OCI-LY1 (cell line): ENCODE measurements around the gene VPS72.
A peak's percentile ranks its signal among the peaks of the same experiment; 100 is the strongest.

Source experiments
- H2AFZ ChIP-seq: fragments of 200-600 bp; sonication (generic), shearing (Covaris generic); 2 replicates; pipeline ENCODE4 v1.6.0; 2014; ENCODE audit warnings: antibody characterized with exemption, mild to moderate bottlenecking, low read length
- H3F3A ChIP-seq: fragments of 200-600 bp; sonication (generic), shearing (Covaris generic); 2 replicates; pipeline ENCODE4 v1.6.0; 2014; ENCODE audit warnings: mild to moderate bottlenecking, antibody characterized with exemption, low read length, moderate library complexity; ENCODE audit not compliant: insufficient read depth
- H3K27ac ChIP-seq: fragments of 200-600 bp; sonication (generic); 2 replicates; pipeline ENCODE4 v1.5.1; 2014; ENCODE audit warnings: low read length, mixed run types, mild to moderate bottlenecking, low read depth; ENCODE audit not compliant: poor library complexity, severe bottlenecking
- H3K27me3 ChIP-seq: fragments of 200-600 bp; sonication (generic); 2 replicates; pipeline ENCODE4 v1.6.0; 2014; ENCODE audit warnings: antibody characterized with exemption, mild to moderate bottlenecking, low read length, moderate library complexity; ENCODE audit not compliant: insufficient read depth
- H3K36me3 ChIP-seq: fragments of 200-600 bp; sonication (generic); 2 replicates; pipeline ENCODE4 v1.6.1; 2014; ENCODE audit warnings: mild to moderate bottlenecking, antibody characterized with exemption, low read length, moderate library complexity, mixed read lengths; ENCODE audit not compliant: insufficient read depth
- H3K4me1 ChIP-seq: fragments of 200-600 bp; sonication (generic); 2 replicates; pipeline ENCODE4 v1.5.1; 2014; ENCODE audit warnings: mild to moderate bottlenecking, low read length, moderate library complexity; ENCODE audit not compliant: insufficient read depth, severe bottlenecking
- H3K4me2 ChIP-seq: fragments of 200-600 bp; sonication (generic), shearing (Covaris generic); 2 replicates; pipeline ENCODE4 v1.6.1; 2014; ENCODE audit warnings: low read length
- H3K4me3 ChIP-seq: fragments of 200-600 bp; sonication (generic); 2 replicates; pipeline ENCODE4 v1.5.1; 2014; ENCODE audit warnings: low read length, low read depth, mild to moderate bottlenecking, mixed read lengths; ENCODE audit not compliant: poor library complexity, severe bottlenecking
- H3K79me2 ChIP-seq: fragments of 200-600 bp; shearing (Covaris generic); 2 replicates; pipeline ENCODE4 v1.6.1; 2016; ENCODE audit warnings: mixed run types, low read length, mixed read lengths; ENCODE audit not compliant: insufficient read depth
- H3K9ac ChIP-seq: fragments of 200-600 bp; sonication (generic), shearing (Covaris generic); 2 replicates; pipeline ENCODE4 v1.6.1; 2014; ENCODE audit warnings: mild to moderate bottlenecking, low read length, mixed read lengths
- H3K9me2 ChIP-seq: fragments of 200-600 bp; sonication (generic), shearing (Covaris generic); 2 replicates; pipeline ENCODE4 v1.6.1; 2014; ENCODE audit warnings: low read depth, mild to moderate bottlenecking, low read length, mixed read lengths
- H3K9me3 ChIP-seq: fragments of 200-600 bp; shearing (Covaris generic); 2 replicates; pipeline ENCODE4 v1.6.1; 2014; ENCODE audit warnings: low read length, mixed read lengths
- H4K20me1 ChIP-seq: fragments of 200-600 bp; sonication (generic), shearing (Covaris generic); 2 replicates; pipeline ENCODE4 v1.6.0; 2016; ENCODE audit warnings: mild to moderate bottlenecking, low read length; ENCODE audit not compliant: insufficient read depth
- CTCF ChIP-seq: fragments of 200-600 bp; sonication (generic), shearing (Covaris generic); IDR thresholded peaks from 2 replicates; pipeline ENCODE4 v1.5.1; 2017; ENCODE audit warnings: mild to moderate bottlenecking, antibody characterized with exemption, low read length, moderate library complexity, mixed read lengths
- EZH2 ChIP-seq: fragments of 200-600 bp; sonication (generic), shearing (Covaris generic); IDR thresholded peaks from 2 replicates; pipeline ENCODE4 v1.8.0; 2017; ENCODE audit warnings: borderline replicate concordance, mixed run types, mild to moderate bottlenecking, antibody characterized with exemption, low read length, moderate library complexity, mixed read lengths

The VPS72 gene

GRCh38 chr1:151135433-151136385 lies 54.3 kb downstream of the VPS72 start:
- TF ChIP-seq CTCF (peak; percentile 35; the same call in 1 of the 2 replicates), EZH2 (no peak)
- H3K9me3 ChIP-seq = no peaks in the 10 kb centered on the region
- no peaks in the 10 kb centered on the region for H3K36me3 ChIP-seq

DNA sequence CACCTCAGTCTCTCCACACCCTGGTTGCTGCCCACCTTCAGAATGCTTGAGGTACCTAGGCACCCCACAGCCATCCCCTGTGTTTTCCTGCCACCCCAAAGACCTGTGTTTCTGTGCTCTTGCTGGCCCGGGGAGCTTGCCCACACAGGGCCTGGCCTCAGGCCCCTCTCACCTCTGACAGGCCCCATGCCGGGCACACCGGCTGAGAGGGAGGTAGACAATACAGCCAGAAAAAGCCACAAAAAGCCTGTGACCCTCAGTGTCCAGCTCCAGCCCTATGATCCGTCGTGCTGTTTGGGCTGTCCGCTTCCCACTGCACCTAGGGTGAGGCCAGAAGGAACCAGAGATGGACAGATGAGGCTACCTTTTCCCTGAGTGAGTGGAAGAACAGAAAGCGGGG lies 55.0 kb downstream of the VPS72 start:
- no peaks in the 10 kb centered on the region for H3K9me3 ChIP-seq
- peaks cover 15% of the 10 kb centered on the region for H3K4me1 ChIP-seq
- H3K36me3 ChIP-seq = no peaks in the 10 kb centered on the region
- H3K4me2 ChIP-seq = no peak overlapping the region
- TF ChIP-seq CTCF (no peak), EZH2 (no peak)
- H2AFZ ChIP-seq = no peak overlapping the region
- no peaks in the 10 kb centered on the region for H3F3A ChIP-seq
- no peak overlapping the region for H3K9ac ChIP-seq
- no peak overlapping the region for H3K4me3 ChIP-seq
- no peaks in the 10 kb centered on the region for H3K79me2 ChIP-seq
- H3K9me2 ChIP-seq = no peaks in the 10 kb centered on the region
- H3K27me3 ChIP-seq = peaks cover under 1% of the 10 kb centered on the region; the same call in 1 of the 2 replicates
- H4K20me1 ChIP-seq = no peaks in the 10 kb centered on the region
- no peak overlapping the region for H3K27ac ChIP-seq

More at GRCh38 chr1:151135433-151136385, 54.3 kb downstream of the VPS72 start:
- Histone ChIP-seq H3K79me2 (no peaks in the 10 kb centered on the region), H3K27me3 (peaks cover 6% of the 10 kb centered on the region; the same call in 1 of the 2 replicates), H3K4me3 (no peak overlapping the region), H2AFZ (no peak overlapping the region), H4K20me1 (no peaks in the 10 kb centered on the region), H3K4me2 (no peak overlapping the region), H3K9ac (no peak overlapping the region), H3K27ac (no peak overlapping the region), H3K4me1 (peaks cover 10% of the 10 kb centered on the region), H3K9me2 (no peaks in the 10 kb centered on the region), H3F3A (no peaks in the 10 kb centered on the region)

DNA sequence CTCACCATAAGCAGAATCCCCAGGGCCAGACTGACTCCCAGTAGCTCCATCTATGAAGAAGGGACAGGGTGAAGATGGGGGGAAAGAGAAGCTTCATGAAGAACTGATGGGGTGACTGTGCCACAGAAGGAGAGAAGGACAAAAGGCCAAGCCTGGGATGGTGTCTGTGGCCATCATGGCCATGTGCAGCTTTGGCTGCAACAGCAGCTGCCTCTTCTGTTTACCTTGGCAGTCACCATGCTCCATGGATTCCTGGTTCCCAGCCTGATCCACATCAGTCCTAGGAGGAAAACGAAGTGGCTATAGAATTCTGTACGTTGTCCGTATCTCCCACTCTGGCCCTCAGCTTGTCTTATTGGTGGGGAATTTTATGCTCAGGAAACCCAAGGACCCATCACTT lies 55.6 kb downstream of the VPS72 start:
- Histone ChIP-seq H3F3A (no peaks in the 10 kb centered on the region), H3K9me2 (no peaks in the 10 kb centered on the region), H3K79me2 (no peaks in the 10 kb centered on the region), H3K4me2 (no peak overlapping the region), H3K4me3 (no peak overlapping the region), H3K9me3 (no peaks in the 10 kb centered on the region), H3K27me3 (no peaks in the 10 kb centered on the region; the same call in 1 of the 2 replicates), H3K36me3 (no peaks in the 10 kb centered on the region), H3K27ac (no peak overlapping the region), H2AFZ (no peak overlapping the region), H3K9ac (no peak overlapping the region), H3K4me1 (peaks cover 15% of the 10 kb centered on the region), H4K20me1 (no peaks in the 10 kb centered on the region)
- TF ChIP-seq EZH2 (no peak), CTCF (no peak)
